HCT116 (cell line): Measurements from ENCODE around the gene TRIM6. TPM values are rescaled to one million over a fixed set of nuclear protein-coding genes. Genes with fewer than 3 reads are reported as not detected.
"Not testable (repeated sequence)": the region's sequence is repeated elsewhere in the genome, so short reads cannot be mapped to it uniquely, and the experiment has no call there.

ENCODE experiments used
- ATAC-seq: fragments of 200-7000 bp; cut with Tn5 transposase; 2 replicates; pipeline ENCODE4 v1.9.1; 2020; ENCODE audit warnings: mild to moderate bottlenecking, moderate library complexity
- BruUV-seq: library from RNA; stranded (reverse); fragments of 400-500 nt; replicated peaks from 2 replicates; lab custom pipeline; 2021; lab: Mats Ljungman, UMichigan
- CTCF ChIA-PET: fragments of 300-600 bp; sonication (Branson Sonifier 250); formaldehyde crosslinking; loops from one replicate; lab custom pipeline; 2021; ENCODE audit warnings: antibody characterized with exemption; lab: Charles Lee
- POLR2A ChIA-PET: fragments of 300-600, 350-600 bp; sonication (Branson Sonifier 250); formaldehyde crosslinking; loops from one replicate; lab custom pipeline; 2021; ENCODE audit warnings: antibody characterized with exemption; lab: Charles Lee
- RAD21 ChIA-PET, 2 experiments: fragments of 300-600 bp; sonication (Branson Sonifier 250); formaldehyde crosslinking; loops; one replicate each; lab custom pipeline; 2023; ENCODE audit warnings: low total read pairs in 2 of 2; ENCODE audit not compliant: uncharacterized antibody in 2 of 2, unreplicated experiment in 2 of 2, low non-redundant PET in 1 of 2; lab: Charles Lee
- DNase-seq: peaks from one replicate; pipeline ENCODE4 v3.0.0-alpha.2; 2010; ENCODE audit warnings: low read depth, low spot score
- H2AFZ ChIP-seq: fragments of 200-600 bp; shearing (Covaris generic), sonication (generic); 2 replicates; pipeline ENCODE4 v1.6.1; 2017; ENCODE audit warnings: low read depth, mixed run types, mixed read lengths, antibody characterized with exemption, low read length; ENCODE audit not compliant: poor library complexity, severe bottlenecking
- H3K27ac ChIP-seq: 2 replicates; pipeline ENCODE4 v1.5.1; 2012; ENCODE audit warnings: low read depth, low read length
- H3K27me3 ChIP-seq: fragments of 200-600 bp; sonication (generic); 2 replicates; pipeline ENCODE4 v1.6.1; 2016; ENCODE audit warnings: mixed run types, low read length, mixed read lengths; ENCODE audit not compliant: insufficient read depth
- H3K36me3 ChIP-seq, 2 experiments: fragments of 200-500 bp in 1 of 2; fragments of 200-600 bp in 1 of 2; sonication (Bioruptor generic) in 1 of 2; sonication (generic) in 1 of 2; 2 replicates each; pipeline versions ENCODE4 v1.5.1 to v1.6.1; 2014 to 2016; ENCODE audit warnings: low read length in 2 of 2, inconsistent platforms in 1 of 2, mixed read lengths in 1 of 2, mixed run types in 1 of 2; ENCODE audit not compliant: insufficient read depth in 2 of 2, control insufficient read depth in 1 of 2
- H3K4me1 ChIP-seq, 2 experiments: fragments of 200-600 bp in 1 of 2; sonication (generic) in 1 of 2; 2 replicates each; pipeline versions ENCODE4 v1.5.1 to v1.6.1; 2012 to 2017; ENCODE audit warnings: low read length in 2 of 2, inconsistent platforms in 1 of 2, mild to moderate bottlenecking in 1 of 2, mixed read lengths in 1 of 2, mixed run types in 1 of 2, moderate library complexity in 1 of 2; ENCODE audit not compliant: insufficient read depth in 2 of 2, control insufficient read depth in 1 of 2
- H3K4me2 ChIP-seq: fragments of 200-600 bp; sonication (generic); 2 replicates; pipeline ENCODE4 v1.6.1; 2017; ENCODE audit warnings: mixed run types, low read length, mixed read lengths
- H3K4me3 ChIP-seq, 2 experiments: fragments of 200-600 bp in 1 of 2; sonication (generic) in 1 of 2; replicated peaks in 1 of 2; 2 replicates each; pipeline ENCODE4 v1.5.1; 2011 to 2016; ENCODE audit warnings: low read length in 2 of 2, control low read depth in 1 of 2, low read depth in 1 of 2, mild to moderate bottlenecking in 1 of 2, mixed read lengths in 1 of 2, mixed run types in 1 of 2
- H3K79me2 ChIP-seq: fragments of 200-600 bp; sonication (generic); 2 replicates; pipeline ENCODE4 v1.6.1; 2017; ENCODE audit warnings: mild to moderate bottlenecking, mixed run types, low read length, moderate library complexity, mixed read lengths; ENCODE audit not compliant: insufficient read depth
- H3K9ac ChIP-seq: fragments of 200-600 bp; sonication (generic); 2 replicates; pipeline ENCODE4 v1.6.1; 2016; ENCODE audit warnings: low read length, mixed read lengths
- H3K9me2 ChIP-seq: fragments of 200-600 bp; sonication (generic), shearing (Covaris generic); 2 replicates; pipeline ENCODE4 v1.6.1; 2017; ENCODE audit warnings: mixed run types, mild to moderate bottlenecking, moderate library complexity; ENCODE audit not compliant: insufficient read depth
- H3K9me3 ChIP-seq, 2 experiments: fragments of 200-500 bp in 1 of 2; fragments of 200-600 bp in 1 of 2; sonication (Bioruptor generic) in 1 of 2; sonication (generic) in 1 of 2; 2 replicates each; pipeline ENCODE4 v1.6.1; 2014 to 2017; ENCODE audit warnings: low read length in 2 of 2, mixed read lengths in 2 of 2, inconsistent platforms in 1 of 2, low read depth in 1 of 2, mild to moderate bottlenecking in 1 of 2, mixed run types in 1 of 2, moderate library complexity in 1 of 2; ENCODE audit not compliant: control insufficient read depth in 1 of 2, insufficient read depth in 1 of 2
- H4K20me1 ChIP-seq: fragments of 200-600 bp; sonication (generic), shearing (Covaris generic); 2 replicates; pipeline ENCODE4 v1.6.1; 2017; ENCODE audit warnings: mixed run types, mild to moderate bottlenecking, moderate library complexity; ENCODE audit not compliant: insufficient read depth
- CBX3 ChIP-seq: IDR thresholded peaks from 2 replicates; pipeline ENCODE4 v1.6.1; 2012; ENCODE audit warnings: low read depth
- EZH2phosphoT487 ChIP-seq: fragments of 200-600 bp; IDR thresholded peaks from 2 replicates; pipeline ENCODE4 v1.6.1; 2018; ENCODE audit warnings: antibody characterized with exemption, borderline replicate concordance
- RAD21 ChIP-seq: IDR thresholded peaks from 2 replicates; pipeline ENCODE4 v1.6.1; 2012; ENCODE audit warnings: low read depth, mild to moderate bottlenecking
- SIN3A ChIP-seq: IDR thresholded peaks from 2 replicates; pipeline ENCODE4 v1.6.1; 2012; ENCODE audit warnings: low read depth
- ZNF274 ChIP-seq: fragments of 200-500 bp; sonication (Bioruptor generic); IDR thresholded peaks from 2 replicates; pipeline ENCODE4 v1.6.1; 2014; ENCODE audit warnings: mild to moderate bottlenecking, low read depth, low read length, inconsistent platforms
- intact Hi-C: fragments of 100-400 bp; cut with micrococcal nuclease; formaldehyde crosslinking; loops from 2 replicates; pipeline ENCODE4 v1.10.0; 2022
- total RNA-seq: library from RNA; stranded (reverse); gene quantifications from one replicate; pipeline ENCODE4 v1.2.1, GENCODE V29; 2021; ENCODE audit not compliant: unreplicated experiment
- TF ChIP-seq, protein P1 (sequence below), 3 experiments: fragments of 200-600 bp in 1 of 3; sonication (generic) in 1 of 3; IDR thresholded peaks in 2 of 3; conservative IDR thresholded peaks in 1 of 3; 2 replicates each; pipeline ENCODE4 v1.5.1; 2012 to 2017; ENCODE audit warnings: low read depth in 2 of 3, low read length in 2 of 3, antibody characterized with exemption in 1 of 3, borderline replicate concordance in 1 of 3, control low read depth in 1 of 3, mild to moderate bottlenecking in 1 of 3, mixed read lengths in 1 of 3, mixed run types in 1 of 3, moderate library complexity in 1 of 3; ENCODE audit not compliant: insufficient read depth in 1 of 3
- TF ChIP-seq, protein P2 (sequence below): IDR thresholded peaks from 2 replicates; pipeline ENCODE4 v1.6.1; 2012; ENCODE audit warnings: low read depth

The TRIM6 gene
- total RNA-seq, 1 experiment from 2014 or later: 3.0 TPM

DNA sequence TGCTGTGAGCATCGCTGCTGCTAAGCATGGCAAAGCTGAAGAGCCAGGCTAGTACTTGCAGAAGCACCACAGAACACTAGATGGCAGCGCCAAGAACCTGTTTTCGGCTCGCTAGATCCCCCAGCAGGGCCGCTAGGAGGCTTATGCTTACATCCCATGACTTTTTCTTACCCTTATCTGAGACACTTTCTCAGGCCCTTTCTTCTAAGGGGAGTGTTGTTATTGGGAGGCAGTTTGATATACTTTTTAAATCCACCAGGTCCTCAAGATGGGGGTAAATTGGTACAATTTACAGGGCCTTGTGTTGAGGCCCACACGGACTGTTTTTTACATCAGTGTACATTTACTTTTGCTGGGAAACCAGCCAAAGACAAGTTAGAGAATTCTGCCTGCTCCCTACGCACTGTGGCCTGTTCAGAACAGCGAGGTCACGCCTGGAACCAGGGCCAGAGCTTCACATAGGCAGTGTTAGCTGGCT lies 4.0 kb downstream of the TRIM6 start:
- Histone ChIP-seq H2AFZ (peak overlapping the region; percentile 94), H3K9me3 (no peaks in the 10 kb centered on the region), H4K20me1 (no peaks in the 10 kb centered on the region), H3K9me2 (no peaks in the 10 kb centered on the region), H3K4me2 (peak overlapping the region; percentile 44), H3K4me3 (no peak overlapping the region), H3K36me3 (no peaks in the 10 kb centered on the region), H3K79me2 (no peaks in the 10 kb centered on the region), H3K9ac (no peak overlapping the region), H3K27ac (no peak overlapping the region), H3K4me1 (peaks cover 3 to 25% of the 10 kb centered on the region in 2 experiments; a peak in 3 of 4 replicates), H3K27me3 (no peaks in the 10 kb centered on the region)
- peak; percentile 84 for ATAC-seq
- DNase-seq: peak; percentile 81
- BruUV-seq: no TSS peak
- ChIA-PET RAD21 (interaction anchor here in 1 of 2 experiments (0.7 kb wide), 1 partner anchor 13 kb away, joined by 3 read pairs; no protein-coding TSS in a partner anchor), POLR2A (interaction anchor here (1.4 to 1.8 kb wide), 2 partner anchors 84 to 95 kb away, joined by 3 to 5 read pairs; no protein-coding TSS in a partner anchor), CTCF (interaction anchor here (0.5 to 1.4 kb wide), 8 partner anchors 8 to 291 kb away, joined by 3 to 5 read pairs (median 3); partner anchors contain the start of gene TRIM5)
- TF ChIP-seq EZH2phosphoT487 (no peak), RAD21 (peak; percentile 66), ZNF274 (no peak), SIN3A (no peak), CBX3 (peak; percentile 14; the same call in 1 of the 2 replicates)
- TF ChIP-seq, protein P1, sequence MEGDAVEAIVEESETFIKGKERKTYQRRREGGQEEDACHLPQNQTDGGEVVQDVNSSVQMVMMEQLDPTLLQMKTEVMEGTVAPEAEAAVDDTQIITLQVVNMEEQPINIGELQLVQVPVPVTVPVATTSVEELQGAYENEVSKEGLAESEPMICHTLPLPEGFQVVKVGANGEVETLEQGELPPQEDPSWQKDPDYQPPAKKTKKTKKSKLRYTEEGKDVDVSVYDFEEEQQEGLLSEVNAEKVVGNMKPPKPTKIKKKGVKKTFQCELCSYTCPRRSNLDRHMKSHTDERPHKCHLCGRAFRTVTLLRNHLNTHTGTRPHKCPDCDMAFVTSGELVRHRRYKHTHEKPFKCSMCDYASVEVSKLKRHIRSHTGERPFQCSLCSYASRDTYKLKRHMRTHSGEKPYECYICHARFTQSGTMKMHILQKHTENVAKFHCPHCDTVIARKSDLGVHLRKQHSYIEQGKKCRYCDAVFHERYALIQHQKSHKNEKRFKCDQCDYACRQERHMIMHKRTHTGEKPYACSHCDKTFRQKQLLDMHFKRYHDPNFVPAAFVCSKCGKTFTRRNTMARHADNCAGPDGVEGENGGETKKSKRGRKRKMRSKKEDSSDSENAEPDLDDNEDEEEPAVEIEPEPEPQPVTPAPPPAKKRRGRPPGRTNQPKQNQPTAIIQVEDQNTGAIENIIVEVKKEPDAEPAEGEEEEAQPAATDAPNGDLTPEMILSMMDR (IDR thresholded peaks at IDR 0.05 in 2 of 3, conservative IDR thresholded peaks at IDR 0.05 in 1 of 3; ENCODE audit: borderline replicate concordance in 1 of 3, insufficient read depth in 1 of 3, low read depth in 2 of 3, low read length in 2 of 3): peak; percentile 85 to 98 (median 95)
- TF ChIP-seq, protein P2, sequence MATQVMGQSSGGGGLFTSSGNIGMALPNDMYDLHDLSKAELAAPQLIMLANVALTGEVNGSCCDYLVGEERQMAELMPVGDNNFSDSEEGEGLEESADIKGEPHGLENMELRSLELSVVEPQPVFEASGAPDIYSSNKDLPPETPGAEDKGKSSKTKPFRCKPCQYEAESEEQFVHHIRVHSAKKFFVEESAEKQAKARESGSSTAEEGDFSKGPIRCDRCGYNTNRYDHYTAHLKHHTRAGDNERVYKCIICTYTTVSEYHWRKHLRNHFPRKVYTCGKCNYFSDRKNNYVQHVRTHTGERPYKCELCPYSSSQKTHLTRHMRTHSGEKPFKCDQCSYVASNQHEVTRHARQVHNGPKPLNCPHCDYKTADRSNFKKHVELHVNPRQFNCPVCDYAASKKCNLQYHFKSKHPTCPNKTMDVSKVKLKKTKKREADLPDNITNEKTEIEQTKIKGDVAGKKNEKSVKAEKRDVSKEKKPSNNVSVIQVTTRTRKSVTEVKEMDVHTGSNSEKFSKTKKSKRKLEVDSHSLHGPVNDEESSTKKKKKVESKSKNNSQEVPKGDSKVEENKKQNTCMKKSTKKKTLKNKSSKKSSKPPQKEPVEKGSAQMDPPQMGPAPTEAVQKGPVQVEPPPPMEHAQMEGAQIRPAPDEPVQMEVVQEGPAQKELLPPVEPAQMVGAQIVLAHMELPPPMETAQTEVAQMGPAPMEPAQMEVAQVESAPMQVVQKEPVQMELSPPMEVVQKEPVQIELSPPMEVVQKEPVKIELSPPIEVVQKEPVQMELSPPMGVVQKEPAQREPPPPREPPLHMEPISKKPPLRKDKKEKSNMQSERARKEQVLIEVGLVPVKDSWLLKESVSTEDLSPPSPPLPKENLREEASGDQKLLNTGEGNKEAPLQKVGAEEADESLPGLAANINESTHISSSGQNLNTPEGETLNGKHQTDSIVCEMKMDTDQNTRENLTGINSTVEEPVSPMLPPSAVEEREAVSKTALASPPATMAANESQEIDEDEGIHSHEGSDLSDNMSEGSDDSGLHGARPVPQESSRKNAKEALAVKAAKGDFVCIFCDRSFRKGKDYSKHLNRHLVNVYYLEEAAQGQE: no peak
- intact Hi-C loops: loop anchor here (1.0 to 5.0 kb wide), 2 partner anchors 112 to 208 kb away; partner anchors contain the start of gene OR52N2

DNA sequence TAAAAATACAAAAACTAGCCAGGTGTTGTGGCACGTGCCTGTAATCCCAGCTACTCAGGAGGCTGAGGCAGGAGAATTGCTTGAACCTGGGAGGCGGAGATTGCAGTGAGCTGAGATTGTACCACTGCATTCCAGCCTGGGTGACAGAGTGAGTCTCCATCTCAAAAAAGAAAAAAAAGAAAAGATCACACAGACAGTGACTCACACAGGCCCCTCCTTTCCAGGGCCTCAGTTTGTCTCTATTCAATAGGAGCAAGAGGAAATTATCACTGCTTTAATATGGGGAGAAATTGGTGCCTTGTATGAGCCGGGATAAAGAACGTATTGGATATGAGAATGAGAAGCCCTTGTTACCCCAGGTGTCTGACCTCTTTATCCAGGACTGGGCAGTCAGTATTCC lies 6.4 kb downstream of the TRIM6 start:
- H3K9me2 ChIP-seq, H3K4me3 ChIP-seq, H3K36me3 ChIP-seq, H3K27me3 ChIP-seq, H3K4me2 ChIP-seq, RAD21 ChIA-PET, H3K27ac ChIP-seq, H3K79me2 ChIP-seq, H3K4me1 ChIP-seq, ATAC-seq, H3K9ac ChIP-seq, H4K20me1 ChIP-seq, H2AFZ ChIP-seq, CTCF ChIA-PET, DNase-seq, BruUV-seq, H3K9me3 ChIP-seq: not testable (repeated sequence)
- POLR2A ChIA-PET: interaction anchor here (1.2 kb wide), 1 partner anchor 98 kb away, joined by 6 read pairs; no protein-coding TSS in a partner anchor
- intact Hi-C loops: loop anchor here (5.0 kb wide), 1 partner anchor 110 kb away; no protein-coding TSS in a partner anchor
